IMR-90 (cell line): Measurements from ENCODE around the gene SLC38A9. TPM values are rescaled to one million over a fixed set of nuclear protein-coding genes. Genes with fewer than 3 reads are reported as not detected.

ENCODE experiments used
- ATAC-seq: fragments of 200-7000 bp; cut with Tn5 transposase; 2 replicates; pipeline ENCODE4 v1.9.1; 2020; ENCODE audit warnings: low read depth, mild to moderate bottlenecking, moderate library complexity
- BruUV-seq: library from RNA; stranded (reverse); fragments of 400-500 nt; replicated peaks from 2 replicates; lab custom pipeline; 2021; lab: Mats Ljungman, UMichigan
- CTCF ChIA-PET: fragments of 300-600 bp; formaldehyde crosslinking; extraction: SDS; loops from one replicate; lab custom pipeline; 2021; ENCODE audit warnings: antibody characterized with exemption; lab: Yijun Ruan, JAX
- POLR2A ChIA-PET: fragments of 300-600 bp; sonication (Branson Sonifier 250); formaldehyde crosslinking; loops from one replicate; lab custom pipeline; 2022; ENCODE audit warnings: antibody characterized with exemption; ENCODE audit not compliant: unreplicated experiment; lab: Charles Lee
- DNase-seq: peaks from one replicate; pipeline ENCODE4 v3.0.0; 2013
- H2AFZ ChIP-seq: replicated peaks from 2 replicates; pipeline ENCODE3; 2013; ENCODE audit warnings: low read length, mild to moderate bottlenecking; ENCODE audit not compliant: poor library complexity
- H2AK5ac ChIP-seq: 2 replicates; pipeline ENCODE4 v1.6.1; 2013; ENCODE audit warnings: low read depth, low read length, inconsistent platforms
- H2AK9ac ChIP-seq: replicated peaks from 2 replicates; pipeline ENCODE3; 2013; ENCODE audit warnings: mild to moderate bottlenecking, low read depth, low read length, moderate library complexity; ENCODE audit not compliant: poor library complexity
- H2BK120ac ChIP-seq: 2 replicates; pipeline ENCODE4 v1.6.1; 2013; ENCODE audit warnings: low read depth, low read length, inconsistent platforms
- H2BK15ac ChIP-seq: 3 replicates; pipeline ENCODE4 v1.6.1; 2013; ENCODE audit warnings: low read depth, low read length, inconsistent platforms
- H2BK20ac ChIP-seq: 2 replicates; pipeline ENCODE4 v1.6.1; 2013; ENCODE audit warnings: low read depth, mild to moderate bottlenecking, inconsistent platforms, low read length, moderate library complexity
- H2BK5ac ChIP-seq: 2 replicates; pipeline ENCODE4 v1.6.1; 2013; ENCODE audit warnings: mild to moderate bottlenecking, low read depth, low read length, inconsistent platforms; ENCODE audit not compliant: poor library complexity, severe bottlenecking
- H3K14ac ChIP-seq: replicated peaks from 2 replicates; pipeline ENCODE4 v1.6.1; 2013; ENCODE audit warnings: low read depth, low read length, inconsistent platforms
- H3K18ac ChIP-seq: 2 replicates; pipeline ENCODE4 v1.6.1; 2013; ENCODE audit warnings: low read depth, low read length, control low read depth
- H3K23ac ChIP-seq: 2 replicates; pipeline ENCODE4 v1.6.1; 2013; ENCODE audit warnings: low read depth, low read length, inconsistent platforms
- H3K27ac ChIP-seq: 2 replicates; pipeline ENCODE4 v1.5.1; 2013; ENCODE audit warnings: mild to moderate bottlenecking, control low read depth, low read length; ENCODE audit not compliant: insufficient read depth
- H3K27me3 ChIP-seq: 2 replicates; pipeline ENCODE4 v1.6.1; 2013; ENCODE audit warnings: low read length; ENCODE audit not compliant: control insufficient read depth, insufficient read depth
- H3K36me3 ChIP-seq: 2 replicates; pipeline ENCODE4 v1.6.1; 2013; ENCODE audit warnings: low read length, mixed read lengths; ENCODE audit not compliant: control insufficient read depth, insufficient read depth
- H3K4ac ChIP-seq: 2 replicates; pipeline ENCODE4 v1.6.1; 2013; ENCODE audit warnings: low read depth, low read length, inconsistent platforms
- H3K4me1 ChIP-seq: 2 replicates; pipeline ENCODE4 v1.6.1; 2013; ENCODE audit warnings: low read length, mixed read lengths; ENCODE audit not compliant: control insufficient read depth, insufficient read depth
- H3K4me2 ChIP-seq: 2 replicates; pipeline ENCODE4 v1.6.1; 2013; ENCODE audit warnings: low read depth, mild to moderate bottlenecking, control low read depth, low read length, moderate library complexity
- H3K4me3 ChIP-seq: 2 replicates; pipeline ENCODE4 v1.5.1; 2013; ENCODE audit warnings: low read depth, mild to moderate bottlenecking, control low read depth, low read length, moderate library complexity; ENCODE audit not compliant: insufficient read depth
- H3K56ac ChIP-seq: 2 replicates; pipeline ENCODE4 v1.6.1; 2013; ENCODE audit warnings: low read length, inconsistent platforms; ENCODE audit not compliant: insufficient read depth; ENCODE audit errors: extremely low read depth
- H3K79me1 ChIP-seq, 2 experiments: 2 replicates each; pipeline ENCODE4 v1.6.1; 2013; ENCODE audit warnings: low read length in 2 of 2, inconsistent platforms in 1 of 2, low read depth in 1 of 2
- H3K9ac ChIP-seq: 2 replicates; pipeline ENCODE4 v1.6.1; 2013; ENCODE audit warnings: low read depth, low read length, control low read depth
- H3K9me1 ChIP-seq: 2 replicates; pipeline ENCODE4 v1.6.1; 2013; ENCODE audit warnings: low read length, inconsistent platforms; ENCODE audit not compliant: insufficient read depth
- H3K9me3 ChIP-seq: 2 replicates; pipeline ENCODE4 v1.6.1; 2013; ENCODE audit warnings: low read length; ENCODE audit not compliant: control insufficient read depth, insufficient read depth
- H4K20me1 ChIP-seq: 2 replicates; pipeline ENCODE4 v1.6.1; 2013; ENCODE audit warnings: low read length, inconsistent platforms; ENCODE audit not compliant: insufficient read depth
- H4K5ac ChIP-seq: 2 replicates; pipeline ENCODE4 v1.6.1; 2013; ENCODE audit warnings: mild to moderate bottlenecking, low read depth, low read length, control low read depth
- H4K8ac ChIP-seq, 2 experiments: 2 replicates each; pipeline ENCODE4 v1.6.1; 2013; ENCODE audit warnings: low read depth in 2 of 2, low read length in 2 of 2, control low read depth in 1 of 2, inconsistent platforms in 1 of 2
- H4K91ac ChIP-seq: 2 replicates; pipeline ENCODE4 v1.6.1; 2013; ENCODE audit warnings: low read depth, low read length, inconsistent platforms; ENCODE audit not compliant: insufficient read depth
- BHLHE40 ChIP-seq: fragments of 150-350 bp; IDR thresholded peaks from 2 replicates; pipeline ENCODE4 v1.6.1; 2016; ENCODE audit warnings: mild to moderate bottlenecking, low read depth, low read length
- CEBPB ChIP-seq: IDR thresholded peaks from 2 replicates; pipeline ENCODE4 v1.6.1; 2012; ENCODE audit warnings: low read depth, low read length, improper control_type of control experiment
- CHD1 ChIP-seq: IDR thresholded peaks from 2 replicates; pipeline ENCODE4 v1.6.1; 2012; ENCODE audit warnings: low read depth, low read length, improper control_type of control experiment
- FOS ChIP-seq: fragments of 150-350 bp; IDR thresholded peaks from 2 replicates; pipeline ENCODE4 v1.6.1; 2016; ENCODE audit warnings: low read depth, low read length
- MAFK ChIP-seq: IDR thresholded peaks from 2 replicates; pipeline ENCODE4 v1.6.1; 2012; ENCODE audit warnings: low read depth, low read length, improper control_type of control experiment
- MAZ ChIP-seq: IDR thresholded peaks from 2 replicates; pipeline ENCODE4 v1.6.1; 2012; ENCODE audit warnings: low read depth, mild to moderate bottlenecking, low read length, improper control_type of control experiment, moderate library complexity, borderline replicate concordance
- MXI1 ChIP-seq: IDR thresholded peaks from 2 replicates; pipeline ENCODE4 v1.6.1; 2012; ENCODE audit warnings: low read depth, mild to moderate bottlenecking, low read length, moderate library complexity, borderline replicate concordance
- NFE2L2 ChIP-seq: fragments of 150-350 bp; IDR thresholded peaks from 2 replicates; pipeline ENCODE4 v1.6.1; 2016; ENCODE audit warnings: low read depth, mild to moderate bottlenecking, low read length
- POLR2A ChIP-seq: IDR thresholded peaks from 2 replicates; pipeline ENCODE4 v1.6.1; 2012; ENCODE audit warnings: mild to moderate bottlenecking, low read depth, low read length
- RAD21 ChIP-seq: IDR thresholded peaks from 2 replicates; pipeline ENCODE4 v1.6.1; 2012; ENCODE audit warnings: low read length, improper control_type of control experiment
- RCOR1 ChIP-seq: IDR thresholded peaks from 2 replicates; pipeline ENCODE4 v1.6.1; 2012; ENCODE audit warnings: mild to moderate bottlenecking, low read length, improper control_type of control experiment; ENCODE audit not compliant: insufficient replicate concordance
- RFX5 ChIP-seq: IDR thresholded peaks from 2 replicates; pipeline ENCODE4 v1.8.0; 2012; ENCODE audit warnings: low read depth, mild to moderate bottlenecking, low read length, moderate library complexity
- SMC3 ChIP-seq: fragments of 150-350 bp; IDR thresholded peaks from 2 replicates; pipeline ENCODE4 v1.6.1; 2016; ENCODE audit warnings: low read depth, mild to moderate bottlenecking, antibody characterized with exemption, low read length, moderate library complexity
- WGBS, 2 experiments: methylation state at CpG; one replicate each; pipeline versions ENCODE4 v1.1.5 to v1.1.7; 2013; ENCODE audit warnings: missing lambda C conversion rate in 2 of 2; ENCODE audit not compliant: insufficient read length in 1 of 2; ENCODE audit errors: extremely low coverage in 2 of 2; 5-methylcytosine and 5-hydroxymethylcytosine counted together
- dilution Hi-C: fragments of 300-500 bp; cut with HindIII; formaldehyde crosslinking; loops from one replicate; pipeline ENCODE4 v1.14.3; 2018; ENCODE audit warnings: low sequenced_read_pairs; ENCODE audit not compliant: unreplicated experiment
- in situ Hi-C: fragments of 300-500 bp; cut with MboI; formaldehyde crosslinking; loops from 3 replicates; pipeline ENCODE4 v1.14.3; 2019; ENCODE audit warnings: low sequenced_read_pairs, inconsistent platforms, mixed read lengths
- intact Hi-C: fragments of 100-400 bp; cut with micrococcal nuclease; formaldehyde crosslinking; loops from 2 replicates; pipeline ENCODE4 v1.10.0; 2022
- polyA plus RNA-seq, 3 experiments: library from polyadenylated mRNA; depleted of rRNA; stranded (reverse); fragments of >200 nt; gene quantifications; 2 replicates each; pipeline ENCODE4 v1.2.3, GENCODE V29; 2012; ENCODE audit warnings: low replicate concordance in 1 of 3
- total RNA-seq: library from RNA; depleted of rRNA; stranded (reverse); fragments of >200 nt; gene quantifications from 2 replicates; pipeline ENCODE4 v1.2.3, GENCODE V29; 2012
- TF ChIP-seq, protein P1 (sequence below): fragments of 150-350 bp; IDR thresholded peaks from 2 replicates; pipeline ENCODE4 v1.6.1; 2017; ENCODE audit warnings: mild to moderate bottlenecking, antibody characterized with exemption, low read length, low read depth
- TF ChIP-seq, protein P2 (sequence below): conservative IDR thresholded peaks from 2 replicates; pipeline ENCODE4 v1.5.1; 2012; ENCODE audit warnings: mild to moderate bottlenecking, low read depth, low read length, improper control_type of control experiment
- TF ChIP-seq, protein P3 (sequence below): fragments of 150-350 bp; IDR thresholded peaks from 2 replicates; pipeline ENCODE4 v1.6.1; 2016; ENCODE audit warnings: low read depth, mild to moderate bottlenecking, low read length, moderate library complexity, borderline replicate concordance

The SLC38A9 gene
- total and polyA plus RNA-seq, 2 of the 4 experiments (the other 2 are of a cell fraction): 10.5 to 24.2 TPM

DNA sequence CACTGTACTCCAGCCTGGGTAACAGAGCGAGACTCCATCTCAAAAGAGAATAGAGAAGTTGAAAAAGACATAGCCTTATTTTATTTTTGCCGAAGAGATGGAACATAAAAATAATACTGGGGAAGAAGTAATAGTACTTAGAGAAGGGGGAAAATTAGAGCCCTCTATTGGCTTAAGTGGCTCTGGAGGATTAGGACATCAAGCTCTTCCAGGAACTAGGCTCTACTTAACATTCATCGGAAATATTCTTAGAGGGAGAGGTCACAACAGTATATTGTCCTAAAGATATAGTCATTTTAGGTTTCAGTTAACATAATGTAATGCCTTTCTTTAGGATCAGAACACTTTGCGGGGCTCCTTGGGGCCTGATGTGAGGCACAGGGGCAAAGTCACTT is 91.4 kb downstream of the SLC38A9 start:
- Histone ChIP-seq H4K91ac (0 out of 2 replicates have a peak overlapping the region, but pooled peaks have one; percentile 9), H2AK5ac (no peak overlapping the region), H3K9me1 (peaks cover 5% of the 10 kb centered on the region; the same call in 1 of the 2 replicates), H3K18ac (peak overlapping the region; percentile 67; the same call in 1 of the 2 replicates), H2BK5ac (peak overlapping the region; percentile 33), H3K36me3 (no peaks in the 10 kb centered on the region), H4K5ac (no peak overlapping the region; the same call in 1 of the 2 replicates), H3K4me2 (no peak overlapping the region), H3K4ac (no peak overlapping the region), H2BK20ac (peak overlapping the region; percentile 56), H3K79me1 (no peaks in the 10 kb centered on the region), H3K4me3 (no peak overlapping the region), H4K8ac (peak overlapping the region in 1 of 2 experiments; percentile 54; a peak in 1 of 4 replicates), H3K14ac (0 out of 2 replicates have a peak overlapping the region, but pooled peaks have one; percentile 25), H2AK9ac (no peak overlapping the region), H3K27ac (peak overlapping the region; percentile 88; the same call in 1 of the 2 replicates), H3K23ac (0 out of 2 replicates have a peak overlapping the region, but pooled peaks have one; percentile 14), H2BK120ac (peak overlapping the region; percentile 29), H3K27me3 (no peaks in the 10 kb centered on the region), H3K4me1 (peaks cover 6% of the 10 kb centered on the region; the same call in 1 of the 2 replicates), H2BK15ac (0 out of 3 replicates have a peak overlapping the region, but pooled peaks have one; percentile 2), H3K9ac (no peak overlapping the region), H3K56ac (no peak overlapping the region), H2AFZ (no peak overlapping the region), H3K9me3 (no peaks in the 10 kb centered on the region), H4K20me1 (no peaks in the 10 kb centered on the region)
- dilution Hi-C loops (no loop called here), intact Hi-C loops (no loop called here), in situ Hi-C loops (no loop called here)
- ChIA-PET CTCF (no interaction called here), POLR2A (no interaction called here)
- no peak for TF ChIP-seq MAFK
- no peak for TF ChIP-seq FOS
- TF ChIP-seq RAD21: no peak
- TF ChIP-seq MAZ: no peak
- no peak for TF ChIP-seq CEBPB
- no peak for TF ChIP-seq BHLHE40
- TF ChIP-seq, protein P1, sequence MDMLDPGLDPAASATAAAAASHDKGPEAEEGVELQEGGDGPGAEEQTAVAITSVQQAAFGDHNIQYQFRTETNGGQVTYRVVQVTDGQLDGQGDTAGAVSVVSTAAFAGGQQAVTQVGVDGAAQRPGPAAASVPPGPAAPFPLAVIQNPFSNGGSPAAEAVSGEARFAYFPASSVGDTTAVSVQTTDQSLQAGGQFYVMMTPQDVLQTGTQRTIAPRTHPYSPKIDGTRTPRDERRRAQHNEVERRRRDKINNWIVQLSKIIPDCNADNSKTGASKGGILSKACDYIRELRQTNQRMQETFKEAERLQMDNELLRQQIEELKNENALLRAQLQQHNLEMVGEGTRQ: no peak
- no peak for TF ChIP-seq MXI1
- no peak for TF ChIP-seq NFE2L2
- TF ChIP-seq, protein P2, sequence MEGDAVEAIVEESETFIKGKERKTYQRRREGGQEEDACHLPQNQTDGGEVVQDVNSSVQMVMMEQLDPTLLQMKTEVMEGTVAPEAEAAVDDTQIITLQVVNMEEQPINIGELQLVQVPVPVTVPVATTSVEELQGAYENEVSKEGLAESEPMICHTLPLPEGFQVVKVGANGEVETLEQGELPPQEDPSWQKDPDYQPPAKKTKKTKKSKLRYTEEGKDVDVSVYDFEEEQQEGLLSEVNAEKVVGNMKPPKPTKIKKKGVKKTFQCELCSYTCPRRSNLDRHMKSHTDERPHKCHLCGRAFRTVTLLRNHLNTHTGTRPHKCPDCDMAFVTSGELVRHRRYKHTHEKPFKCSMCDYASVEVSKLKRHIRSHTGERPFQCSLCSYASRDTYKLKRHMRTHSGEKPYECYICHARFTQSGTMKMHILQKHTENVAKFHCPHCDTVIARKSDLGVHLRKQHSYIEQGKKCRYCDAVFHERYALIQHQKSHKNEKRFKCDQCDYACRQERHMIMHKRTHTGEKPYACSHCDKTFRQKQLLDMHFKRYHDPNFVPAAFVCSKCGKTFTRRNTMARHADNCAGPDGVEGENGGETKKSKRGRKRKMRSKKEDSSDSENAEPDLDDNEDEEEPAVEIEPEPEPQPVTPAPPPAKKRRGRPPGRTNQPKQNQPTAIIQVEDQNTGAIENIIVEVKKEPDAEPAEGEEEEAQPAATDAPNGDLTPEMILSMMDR: no peak
- TF ChIP-seq, protein P3, sequence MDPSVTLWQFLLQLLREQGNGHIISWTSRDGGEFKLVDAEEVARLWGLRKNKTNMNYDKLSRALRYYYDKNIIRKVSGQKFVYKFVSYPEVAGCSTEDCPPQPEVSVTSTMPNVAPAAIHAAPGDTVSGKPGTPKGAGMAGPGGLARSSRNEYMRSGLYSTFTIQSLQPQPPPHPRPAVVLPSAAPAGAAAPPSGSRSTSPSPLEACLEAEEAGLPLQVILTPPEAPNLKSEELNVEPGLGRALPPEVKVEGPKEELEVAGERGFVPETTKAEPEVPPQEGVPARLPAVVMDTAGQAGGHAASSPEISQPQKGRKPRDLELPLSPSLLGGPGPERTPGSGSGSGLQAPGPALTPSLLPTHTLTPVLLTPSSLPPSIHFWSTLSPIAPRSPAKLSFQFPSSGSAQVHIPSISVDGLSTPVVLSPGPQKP: no peak
- no peak for TF ChIP-seq RCOR1
- no peak for TF ChIP-seq RFX5
- no peak for TF ChIP-seq SMC3
- no peak for TF ChIP-seq POLR2A
- TF ChIP-seq CHD1: no peak
- ATAC-seq: no peak; the same call in none of the 2 replicates
- WGBS, 2 experiments: 100% methylated on average over 1 of the region's 4 CpGs; no CpG with 5 or more reads in 1 of the 2 experiments
- no peak for DNase-seq
- BruUV-seq: no TSS peak
